Measurements from ENCODE around the gene CA4. TPM values are rescaled to one million over a fixed set of nuclear protein-coding genes. Genes with fewer than 3 reads are reported as not detected.
A peak's percentile ranks its signal among the peaks of the same experiment; 100 is the strongest.

CA4 gene
- total RNA-seq, 1 experiment from 2014 or later, result 1.7 TPM

- H2BK5ac ChIP-seq (ENCODE audit: insufficient read length, low read length), result no peak overlapping the region
- Mint-ChIP-seq H3K36me3 (ENCODE audit: insufficient read depth in 1 of 3, low read depth in 3 of 3) (peaks cover 2 to 14% (median 7%) of the 10 kb centered on the region in 3 experiments; a peak in 6 of 7 replicates), H3K27me3 (ENCODE audit: low read depth) (peaks cover 67% of the 10 kb centered on the region), H3K4me1 (peaks cover 12 to 27% of the 10 kb centered on the region in 2 experiments), H3K9me3 (peaks cover 0 to 2% of the 10 kb centered on the region in 2 experiments; a peak in 1 of 5 replicates), H3K4me3 (peak overlapping the region; percentile 81 to 93), H3K27ac (no peak overlapping the region)
- H4K20me1 ChIP-seq (ENCODE audit: control insufficient read depth, insufficient read depth, insufficient read length), result no peaks in the 10 kb centered on the region
- no peaks in the 10 kb centered on the region for H3K79me1 ChIP-seq (ENCODE audit: insufficient read depth, low read depth, low read length, poor library complexity, severe bottlenecking)
- H3K23me2 ChIP-seq (ENCODE audit: insufficient read length, low read depth, low read length, poor library complexity, severe bottlenecking), result peaks cover 14% of the 10 kb centered on the region
- no peak overlapping the region for H4K5ac ChIP-seq (ENCODE audit: insufficient read length, low read depth, low read length)
- H3K23ac ChIP-seq (ENCODE audit: insufficient read length, low read depth, low read length), result no peak overlapping the region
- H3K14ac ChIP-seq (ENCODE audit: insufficient read depth, low read length), result no peak overlapping the region
- H2BK120ac ChIP-seq (ENCODE audit: low read depth, low read length, poor library complexity, severe bottlenecking), result no peak overlapping the region
- H3K79me2 ChIP-seq (ENCODE audit: insufficient read depth, low read length), result no peaks in the 10 kb centered on the region
- peaks cover 39% of the 10 kb centered on the region for H3K27me3 ChIP-seq (ENCODE audit: insufficient read depth, low read length)
- H3K9ac ChIP-seq (ENCODE audit: extremely low read depth, insufficient read length, low read length), result no peak overlapping the region
- no peak overlapping the region for H4K91ac ChIP-seq (ENCODE audit: insufficient read length, low read depth, low read length)
- no peak overlapping the region for H3K4ac ChIP-seq (ENCODE audit: low read depth, low read length)
- TF ChIP-seq CTCF (conservative IDR thresholded peaks at IDR 0.05), result no peak
- peak overlapping the region; percentile 75 for H3K4me2 ChIP-seq (ENCODE audit: insufficient read depth, insufficient read length, low read length)
- no peak overlapping the region for H3K27ac ChIP-seq (ENCODE audit: insufficient read length, low read depth, low read length)
- H3K4me1 ChIP-seq (ENCODE audit: insufficient read depth, low read length), result no peaks in the 10 kb centered on the region
- no peaks in the 10 kb centered on the region for H3K9me3 ChIP-seq (ENCODE audit: control insufficient read depth, low read depth, low read length)
- H2BK20ac ChIP-seq (ENCODE audit: low read depth, low read length, poor library complexity, severe bottlenecking), result no peak overlapping the region
- no peak overlapping the region for H3K18ac ChIP-seq (ENCODE audit: insufficient read length, low read depth, low read length)
- H2AK5ac ChIP-seq (ENCODE audit: insufficient read length, low read length), result no peak overlapping the region
- no CpG with 5 or more reads among the region's 13 CpGs for WGBS (ENCODE audit: extremely low coverage, insufficient read length, low lambda C conversion rate)
- no peak overlapping the region for H2BK15ac ChIP-seq (ENCODE audit: low read depth, low read length)
- no peak overlapping the region for H3T11ph ChIP-seq (ENCODE audit: low read length)
- H4K8ac ChIP-seq (replicated peaks; ENCODE audit: insufficient read length, low read depth, low read length), result no peak overlapping the region
- H3K56ac ChIP-seq (ENCODE audit: insufficient read length, low read depth, low read length), result no peak overlapping the region
- H2BK12ac ChIP-seq (ENCODE audit: insufficient read length, low read depth, low read length), result no peak overlapping the region
- no peak overlapping the region for H2AFZ ChIP-seq (ENCODE audit: low read length)
- DNase-seq, result no peak
Measured at GRCh38 chr17:60135951-60136666, 13.7 kb upstream of the CA4 start.
